ENCODE measurements around the gene FLOT1.
A peak's percentile ranks its signal among the peaks of the same experiment; 100 is the strongest.
"Not testable (repeated sequence)": the region's sequence is repeated elsewhere in the genome, so short reads cannot be mapped to it uniquely, and the experiment has no call there.

Gene FLOT1

GRCh38 chr6:30743099-30744053 lies 889 bp upstream of the FLOT1 start:
- peak; percentile 39 for DNase-seq

- DNase-seq: no peak
Measured at GRCh38 chr6:30741789-30742315, 635 bp downstream of the FLOT1 start.

- DNase-seq: no peak
Measured at GRCh38 chr6:30741063-30741779, 1.3 kb downstream of the FLOT1 start.

GRCh38 chr6:30740540-30740870 lies 2.0 kb downstream of the FLOT1 start:
- no peak for DNase-seq

GRCh38 chr6:30738532-30738931 lies 4.0 kb downstream of the FLOT1 start:
- no peak for DNase-seq

- no peak for DNase-seq
Measured at GRCh38 chr6:30735668-30736314, 6.7 kb downstream of the FLOT1 start.

- DNase-seq: no peak
Measured at GRCh38 chr6:30732237-30732943, 10.1 kb downstream of the FLOT1 start.

GRCh38 chr6:30730601-30731435 lies 11.7 kb downstream of the FLOT1 start:
- peak; percentile 93 for DNase-seq

GRCh38 chr6:30727920-30728553 lies 14.4 kb downstream of the FLOT1 start:
- DNase-seq: peak; percentile 53

- DNase-seq: no peak
Measured at GRCh38 chr6:30726506-30727413, 15.7 kb downstream of the FLOT1 start.

GRCh38 chr6:30725713-30726505 lies 16.6 kb downstream of the FLOT1 start:
- peak; percentile 48 for DNase-seq

- no peak for DNase-seq
Measured at GRCh38 chr6:30724906-30725667, 17.4 kb downstream of the FLOT1 start.

GRCh38 chr6:30723843-30724741 lies 18.4 kb downstream of the FLOT1 start:
- DNase-seq: not testable (repeated sequence)

GRCh38 chr6:30723159-30723842 lies 19.2 kb downstream of the FLOT1 start:
- not testable (repeated sequence) for DNase-seq

- DNase-seq: peak; percentile 90
Measured at GRCh38 chr6:30722280-30723112, 20.0 kb downstream of the FLOT1 start.

GRCh38 chr6:30722025-30722279 lies 20.5 kb downstream of the FLOT1 start:
- DNase-seq: peak; percentile 46

Measured in hematopoietic multipotent progenitor cell treated with erythropoietin and hydrocortisone succinate and interleukin-3 and kit ligand, for 4 days (in vitro differentiated cells).